ENCODE data around the gene CFAP74.
"Not testable (repeated sequence)": the region's sequence is repeated elsewhere in the genome, so short reads cannot be mapped to it uniquely, and the experiment has no call there.

Gene CFAP74

DNA sequence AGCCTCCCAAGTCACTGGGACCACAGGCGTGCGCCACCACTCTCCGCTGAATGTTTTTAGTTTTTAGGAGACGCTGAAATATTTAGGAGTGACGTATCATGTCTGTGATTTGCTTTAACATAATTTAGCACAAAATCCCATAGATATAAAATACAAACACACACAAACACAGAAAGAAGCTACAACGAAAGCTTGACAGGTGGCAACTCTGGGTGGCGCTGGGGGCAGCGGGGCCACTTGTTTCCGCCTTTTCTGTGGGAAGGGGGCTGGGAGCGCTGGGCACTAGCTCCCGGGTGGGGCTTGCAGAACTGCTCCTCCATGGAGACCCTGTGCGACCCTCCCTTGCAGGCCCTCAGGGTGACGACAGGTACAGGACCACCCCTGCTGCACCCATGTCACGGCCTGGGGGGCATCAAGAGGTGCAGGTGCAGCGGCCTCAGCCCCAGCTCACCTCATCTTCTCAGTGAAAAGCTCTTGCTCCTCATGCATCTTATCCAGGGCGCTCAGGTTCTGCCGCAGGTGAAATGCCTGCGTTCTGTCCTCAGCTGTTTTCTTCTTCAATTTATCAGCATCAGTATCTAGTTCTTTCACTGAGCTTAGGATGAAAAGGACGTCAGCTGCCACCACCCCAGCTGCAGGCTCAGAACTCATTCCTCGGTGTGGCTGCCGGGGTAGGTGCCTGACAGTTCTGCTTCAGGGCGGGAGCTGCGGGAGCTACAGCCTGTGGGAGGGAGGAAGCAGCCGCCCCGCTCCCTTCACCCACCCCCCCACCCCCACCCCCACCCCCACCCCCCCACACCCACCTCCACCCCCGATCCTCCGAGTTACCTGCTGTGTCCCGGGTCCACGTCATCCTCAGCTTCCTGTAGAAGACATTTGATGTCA, 15.3 kb downstream of the CFAP74 start:
- no peaks in the 10 kb centered on the region for H3K36me3 ChIP-seq (ENCODE audit: control insufficient read depth, insufficient read depth, low read length)
- H3K27me3 ChIP-seq (ENCODE audit: control insufficient read depth, insufficient read depth, low read length): no peaks in the 10 kb centered on the region
- no peaks in the 10 kb centered on the region for H3K4me1 ChIP-seq (ENCODE audit: control insufficient read depth, insufficient read depth, low read length)
- no peak overlapping the region for H3K9ac ChIP-seq (ENCODE audit: low read depth, low read length)
- no peaks in the 10 kb centered on the region for H3K9me3 ChIP-seq (ENCODE audit: control insufficient read depth, insufficient read depth, low read length)
- H3K4me3 ChIP-seq (ENCODE audit: low read depth, low read length): no peak overlapping the region

DNA sequence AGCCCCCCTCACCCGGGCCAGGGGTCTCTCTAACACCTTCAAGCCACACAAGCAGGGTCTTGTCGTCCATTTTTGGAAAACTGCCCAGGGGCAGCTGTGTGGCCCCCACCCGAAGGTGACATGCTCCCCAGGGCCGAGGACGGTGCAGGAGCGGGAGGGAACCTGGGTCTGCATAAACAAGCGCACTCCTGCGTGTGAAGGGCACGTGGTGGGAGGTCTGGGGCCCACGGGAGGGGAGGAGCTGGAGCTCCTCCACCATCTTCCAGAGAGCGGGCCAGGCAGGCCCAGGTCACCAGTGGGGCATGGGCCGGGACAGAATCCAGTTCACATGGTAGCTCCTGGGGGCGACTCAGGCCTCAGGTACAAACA, 16.5 kb downstream of the CFAP74 start:
- H3K9me3 ChIP-seq (ENCODE audit: control insufficient read depth, insufficient read depth, low read length): no peaks in the 10 kb centered on the region
- no peaks in the 10 kb centered on the region for H3K27me3 ChIP-seq (ENCODE audit: control insufficient read depth, insufficient read depth, low read length)
- H3K4me1 ChIP-seq (ENCODE audit: control insufficient read depth, insufficient read depth, low read length): no peaks in the 10 kb centered on the region
- H3K4me3 ChIP-seq (ENCODE audit: low read depth, low read length): no peak overlapping the region
- H3K36me3 ChIP-seq (ENCODE audit: control insufficient read depth, insufficient read depth, low read length): no peaks in the 10 kb centered on the region
- no peak overlapping the region for H3K9ac ChIP-seq (ENCODE audit: low read depth, low read length)

DNA sequence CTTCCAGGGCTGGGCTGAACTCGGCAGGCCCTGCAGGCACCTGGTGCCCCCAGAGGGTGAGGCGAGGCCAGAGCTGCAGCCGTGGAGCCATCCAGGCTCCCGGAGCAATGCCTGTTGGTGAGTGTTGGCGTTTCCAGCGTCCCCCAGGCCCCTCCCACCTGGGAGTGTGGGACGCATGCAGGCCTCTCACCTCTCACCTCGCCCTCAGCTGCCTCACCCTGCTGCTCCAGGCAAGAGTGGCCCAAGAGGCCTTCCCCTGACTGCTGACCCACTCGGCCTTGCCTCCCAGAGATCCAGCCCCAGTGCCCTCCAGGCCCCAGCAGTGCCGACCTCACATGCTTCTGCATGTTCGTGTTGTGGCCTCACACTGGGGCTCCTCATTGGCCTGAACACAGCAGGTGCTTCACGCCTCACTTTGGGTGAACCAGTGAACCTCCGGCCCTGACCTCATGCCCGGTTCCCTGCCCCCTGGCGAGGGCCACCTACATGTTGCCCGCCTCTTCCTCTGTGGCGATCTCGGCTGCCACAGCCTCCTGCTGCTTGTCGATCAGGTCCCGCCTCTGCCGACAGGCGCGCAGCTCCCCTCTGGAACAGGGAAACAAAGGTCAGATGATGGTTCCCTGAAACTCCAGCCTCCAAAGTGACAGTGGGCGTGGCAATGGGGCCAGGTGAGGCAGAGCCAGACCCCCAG, 17.0 kb downstream of the CFAP74 start:
- H3K27me3 ChIP-seq (ENCODE audit: control insufficient read depth, insufficient read depth, low read length): no peaks in the 10 kb centered on the region
- H3K36me3 ChIP-seq (ENCODE audit: control insufficient read depth, insufficient read depth, low read length): no peaks in the 10 kb centered on the region
- no peaks in the 10 kb centered on the region for H3K9me3 ChIP-seq (ENCODE audit: control insufficient read depth, insufficient read depth, low read length)
- no peaks in the 10 kb centered on the region for H3K4me1 ChIP-seq (ENCODE audit: control insufficient read depth, insufficient read depth, low read length)
- H3K9ac ChIP-seq (ENCODE audit: low read depth, low read length): no peak overlapping the region
- H3K4me3 ChIP-seq (ENCODE audit: low read depth, low read length): no peak overlapping the region

DNA sequence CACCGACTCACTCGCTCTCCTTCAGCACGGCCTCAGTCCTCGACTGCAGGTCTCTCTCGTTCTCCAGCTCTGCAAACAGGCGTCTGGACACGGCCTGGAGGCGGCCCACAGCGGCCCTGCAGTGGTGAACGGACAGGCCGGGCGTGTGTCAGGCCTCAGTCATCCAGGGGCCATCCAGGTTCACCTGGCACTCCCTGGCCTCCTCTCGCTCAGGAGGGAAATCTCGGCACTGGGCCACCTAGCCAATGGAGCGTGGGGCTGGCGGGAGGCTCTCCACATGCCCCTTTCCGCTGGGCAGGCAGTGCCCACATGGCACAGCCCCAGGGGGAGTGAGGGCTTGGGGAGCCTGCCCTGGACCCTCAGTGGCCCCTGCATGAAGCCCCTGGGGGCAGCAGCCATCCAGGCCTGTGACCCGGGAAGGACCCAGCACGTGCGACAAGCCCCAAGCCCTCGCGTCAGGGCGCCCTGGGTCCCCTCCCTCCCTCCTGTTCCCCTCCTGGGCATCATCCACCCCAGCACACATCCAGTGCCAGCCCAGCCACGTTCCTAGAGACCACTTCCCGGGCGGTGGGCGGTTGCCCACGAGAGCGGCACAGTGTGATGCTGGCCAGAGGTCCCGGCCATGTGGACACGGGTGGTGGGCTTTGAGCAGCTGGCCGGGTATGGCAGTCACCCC, 18.1 kb downstream of the CFAP74 start:
- Histone ChIP-seq H3K4me3 (ENCODE audit: low read depth, low read length) (no peak overlapping the region), H3K27me3 (ENCODE audit: control insufficient read depth, insufficient read depth, low read length) (no peaks in the 10 kb centered on the region), H3K36me3 (ENCODE audit: control insufficient read depth, insufficient read depth, low read length) (no peaks in the 10 kb centered on the region), H3K9ac (ENCODE audit: low read depth, low read length) (no peak overlapping the region), H3K9me3 (ENCODE audit: control insufficient read depth, insufficient read depth, low read length) (no peaks in the 10 kb centered on the region), H3K4me1 (ENCODE audit: control insufficient read depth, insufficient read depth, low read length) (no peaks in the 10 kb centered on the region)

DNA sequence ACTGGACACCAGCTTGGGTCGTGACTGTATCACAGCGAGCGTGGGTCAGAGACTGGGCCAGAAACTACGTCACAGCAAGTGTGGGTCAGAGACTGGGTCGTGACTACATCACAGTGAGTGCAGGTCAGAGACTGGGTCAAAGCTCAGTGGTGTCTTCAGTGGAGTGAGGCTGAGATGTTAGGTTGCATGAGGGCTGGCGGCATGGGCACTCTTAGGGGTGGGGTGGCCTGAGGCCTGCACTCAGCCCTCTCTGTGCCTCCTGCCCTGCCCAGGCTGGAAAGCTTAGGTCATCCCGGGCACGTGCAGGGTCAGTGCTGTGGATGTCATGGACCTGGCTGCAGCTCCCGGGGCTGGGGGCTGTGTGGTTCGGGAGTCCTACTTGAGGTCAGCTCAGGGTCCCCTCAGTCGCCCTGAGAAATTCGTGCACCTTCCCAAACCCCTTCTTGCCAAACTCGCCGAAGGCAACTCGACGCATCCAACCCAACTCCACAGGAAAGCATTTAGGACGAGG, 19.0 kb downstream of the CFAP74 start:
- no peaks in the 10 kb centered on the region for H3K4me1 ChIP-seq (ENCODE audit: control insufficient read depth, insufficient read depth, low read length)

DNA sequence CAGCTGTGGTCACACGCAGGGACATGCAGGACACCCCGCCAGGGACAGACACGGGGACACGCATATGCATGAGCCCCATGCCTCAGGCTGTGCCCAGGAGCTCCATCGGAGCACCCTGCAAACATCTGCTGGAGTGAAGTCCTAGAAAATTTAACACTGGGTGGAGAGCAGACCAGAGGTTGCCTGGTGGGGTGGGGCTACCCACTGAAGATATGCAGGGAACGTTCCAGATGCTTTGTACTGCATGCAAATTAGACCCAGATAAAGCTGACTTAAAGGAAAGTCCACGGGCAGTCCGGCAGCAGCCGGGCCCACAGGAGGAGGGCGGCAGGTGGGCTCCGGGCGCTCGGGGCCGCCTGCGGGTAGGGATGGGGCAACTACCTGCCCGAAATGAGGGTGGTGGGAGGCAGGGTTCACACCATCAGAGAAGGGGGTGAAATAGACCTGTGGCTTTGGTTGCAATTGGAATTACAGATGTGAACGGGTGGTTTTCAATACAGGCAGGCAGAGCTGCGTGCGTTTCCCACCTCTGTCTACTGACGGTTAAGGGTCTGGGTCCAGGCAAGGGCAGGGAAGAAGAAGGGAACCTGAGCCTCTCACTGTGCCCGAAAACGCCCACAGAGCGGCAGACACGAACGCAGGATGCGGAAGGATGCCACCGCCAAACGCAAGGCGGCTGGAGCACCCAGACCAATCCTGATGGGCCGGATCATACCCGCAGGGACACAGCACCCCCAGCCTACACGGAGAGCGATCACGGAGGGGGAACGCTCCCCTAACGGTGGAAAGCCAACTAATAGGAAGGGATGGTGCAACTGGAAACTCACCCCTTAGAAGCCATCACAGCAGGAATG, 21.0 kb downstream of the CFAP74 start:
- H3K9ac ChIP-seq (ENCODE audit: low read depth, low read length): no peak overlapping the region
- no peaks in the 10 kb centered on the region for H3K36me3 ChIP-seq (ENCODE audit: control insufficient read depth, insufficient read depth, low read length)
- H3K4me3 ChIP-seq (ENCODE audit: low read depth, low read length): no peak overlapping the region
- no peaks in the 10 kb centered on the region for H3K9me3 ChIP-seq (ENCODE audit: control insufficient read depth, insufficient read depth, low read length)
- H3K27me3 ChIP-seq (ENCODE audit: control insufficient read depth, insufficient read depth, low read length): no peaks in the 10 kb centered on the region
- H3K4me1 ChIP-seq (ENCODE audit: control insufficient read depth, insufficient read depth, low read length): no peaks in the 10 kb centered on the region

More for the DNA sequence above, 19.0 kb downstream of the CFAP74 start:
- Histone ChIP-seq H3K27me3 (ENCODE audit: control insufficient read depth, insufficient read depth, low read length) (no peaks in the 10 kb centered on the region), H3K9me3 (ENCODE audit: control insufficient read depth, insufficient read depth, low read length) (no peaks in the 10 kb centered on the region), H3K36me3 (ENCODE audit: control insufficient read depth, insufficient read depth, low read length) (no peaks in the 10 kb centered on the region), H3K9ac (ENCODE audit: low read depth, low read length) (no peak overlapping the region), H3K4me3 (ENCODE audit: low read depth, low read length) (no peak overlapping the region)

DNA sequence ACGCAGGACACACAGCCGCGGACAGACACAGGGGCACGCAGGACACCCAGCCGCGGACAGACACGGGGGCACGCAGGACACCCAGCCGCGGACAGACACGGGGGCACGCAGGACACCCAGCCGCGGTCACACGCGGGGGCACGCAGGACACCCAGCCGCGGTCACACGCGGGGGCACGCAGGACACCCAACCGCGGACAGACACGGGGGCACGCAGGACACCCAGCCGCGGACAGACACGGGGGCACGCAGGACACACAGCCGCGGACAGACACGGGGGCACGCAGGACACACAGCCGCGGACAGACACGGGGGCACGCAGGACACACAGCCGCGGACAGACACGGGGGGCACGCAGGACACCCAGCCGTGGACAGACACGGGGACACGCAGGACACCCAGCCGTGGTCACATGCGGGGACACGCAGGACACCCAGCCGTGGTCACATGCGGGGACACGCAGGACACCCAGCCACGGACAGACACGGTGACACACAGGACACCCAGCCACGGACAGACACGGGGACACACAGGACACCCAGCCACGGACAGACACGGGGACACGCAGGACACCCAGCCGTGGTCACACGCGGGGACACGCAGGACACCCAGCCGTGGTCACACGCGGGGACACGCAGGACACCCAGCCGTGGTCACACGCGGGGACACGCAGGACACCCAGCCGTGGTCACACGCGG, 21.8 kb downstream of the CFAP74 start:
- not testable (repeated sequence) for H3K4me1 ChIP-seq (ENCODE audit: control insufficient read depth, insufficient read depth, low read length); H3K36me3 ChIP-seq (ENCODE audit: control insufficient read depth, insufficient read depth, low read length); H3K9ac ChIP-seq (ENCODE audit: low read depth, low read length); H3K9me3 ChIP-seq (ENCODE audit: control insufficient read depth, insufficient read depth, low read length); H3K4me3 ChIP-seq (ENCODE audit: low read depth, low read length); H3K27me3 ChIP-seq (ENCODE audit: control insufficient read depth, insufficient read depth, low read length)

DNA sequence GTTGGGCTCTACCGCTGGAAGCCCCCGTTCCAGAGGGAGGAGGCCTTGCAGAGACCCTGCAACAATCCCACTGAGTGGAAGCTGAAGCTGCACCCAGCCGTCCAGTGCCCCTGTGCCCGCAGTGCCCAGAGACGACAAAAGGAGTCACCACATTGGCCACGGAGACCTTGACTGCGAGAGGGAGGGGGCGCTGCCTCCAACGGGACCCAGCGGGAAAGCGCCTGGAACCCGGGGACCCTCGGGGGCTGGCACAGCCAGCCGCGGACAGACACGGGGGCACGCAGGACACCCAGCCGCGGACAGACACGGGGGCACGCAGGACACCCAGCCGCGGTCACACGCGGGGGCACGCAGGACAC, 22.5 kb downstream of the CFAP74 start:
- Histone ChIP-seq H3K27me3 (ENCODE audit: control insufficient read depth, insufficient read depth, low read length) (no peaks in the 10 kb centered on the region), H3K9me3 (ENCODE audit: control insufficient read depth, insufficient read depth, low read length) (no peaks in the 10 kb centered on the region), H3K4me3 (ENCODE audit: low read depth, low read length) (no peak overlapping the region), H3K36me3 (ENCODE audit: control insufficient read depth, insufficient read depth, low read length) (no peaks in the 10 kb centered on the region), H3K4me1 (ENCODE audit: control insufficient read depth, insufficient read depth, low read length) (no peaks in the 10 kb centered on the region), H3K9ac (ENCODE audit: low read depth, low read length) (no peak overlapping the region)

DNA sequence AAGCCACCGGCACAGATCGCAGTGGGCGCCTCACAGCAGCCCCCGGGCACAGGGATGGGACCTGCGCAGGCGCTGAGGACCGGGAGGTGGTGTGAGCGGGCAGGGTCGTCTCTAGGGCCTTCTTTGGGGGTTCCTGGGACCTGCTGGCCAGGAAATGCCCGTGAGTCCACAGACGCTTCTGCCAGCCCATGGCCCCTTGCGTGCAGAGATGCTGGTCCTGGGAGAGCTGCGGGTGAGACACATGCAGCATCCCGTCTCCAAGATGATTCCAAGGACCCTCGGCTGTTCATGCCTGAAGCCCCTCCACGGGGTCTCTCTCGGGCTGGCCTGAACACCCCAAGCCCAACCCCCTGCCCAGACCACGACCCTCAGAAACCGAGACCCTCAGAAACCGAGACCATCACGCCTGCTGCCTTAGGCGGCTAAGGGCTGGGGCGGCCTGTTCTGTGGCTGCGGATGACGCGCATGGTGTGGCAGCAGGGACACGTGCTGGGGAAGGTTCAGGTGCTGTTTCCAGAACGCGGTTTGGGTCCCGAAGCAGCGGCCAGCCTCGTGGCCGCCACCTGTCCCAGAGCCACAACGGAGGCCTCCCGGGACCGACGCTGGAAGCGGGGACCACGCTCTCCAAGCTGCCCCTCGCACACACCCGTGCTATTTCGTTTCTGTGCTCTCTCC, 23.0 kb downstream of the CFAP74 start:
- Histone ChIP-seq H3K36me3 (ENCODE audit: control insufficient read depth, insufficient read depth, low read length) (no peaks in the 10 kb centered on the region), H3K4me3 (ENCODE audit: low read depth, low read length) (no peak overlapping the region), H3K9me3 (ENCODE audit: control insufficient read depth, insufficient read depth, low read length) (no peaks in the 10 kb centered on the region), H3K27me3 (ENCODE audit: control insufficient read depth, insufficient read depth, low read length) (no peaks in the 10 kb centered on the region), H3K4me1 (ENCODE audit: control insufficient read depth, insufficient read depth, low read length) (no peaks in the 10 kb centered on the region), H3K9ac (ENCODE audit: low read depth, low read length) (no peak overlapping the region)

DNA sequence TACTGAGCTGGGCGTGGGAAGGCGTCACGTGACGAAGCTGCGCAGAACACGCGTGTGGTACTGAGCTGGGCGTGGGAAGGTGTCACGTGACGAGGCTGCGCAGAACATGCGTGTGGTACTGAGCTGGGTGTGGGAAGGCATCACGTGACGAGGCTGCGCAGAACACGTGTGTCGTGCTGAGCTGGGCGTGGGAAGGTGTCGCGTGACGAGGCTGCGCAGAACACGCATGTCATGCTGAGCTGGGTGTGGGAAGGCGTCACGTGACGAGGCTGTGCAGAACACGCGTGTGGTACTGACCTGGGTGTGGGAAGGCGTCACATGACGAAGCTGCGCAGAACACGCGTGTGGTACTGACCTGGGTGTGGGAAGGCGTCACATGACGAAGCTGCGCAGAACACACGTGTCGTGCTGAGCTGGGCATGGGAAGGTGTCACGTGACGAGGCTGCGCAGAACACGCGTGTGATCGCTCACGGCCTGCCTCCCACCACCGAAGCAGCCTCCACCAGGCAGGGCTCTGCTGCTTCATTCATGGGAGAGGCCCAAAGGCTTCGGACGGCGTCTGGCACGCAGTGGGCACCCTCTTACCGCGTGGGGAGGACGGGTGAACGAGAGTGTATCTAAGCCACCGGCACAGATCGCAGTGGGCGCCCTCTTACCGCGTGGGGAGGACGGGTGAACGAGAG, 24.0 kb downstream of the CFAP74 start:
- no peak overlapping the region for H3K4me3 ChIP-seq (ENCODE audit: low read depth, low read length)

More for the DNA sequence above, 24.0 kb downstream of the CFAP74 start:
- H3K27me3 ChIP-seq (ENCODE audit: control insufficient read depth, insufficient read depth, low read length): no peaks in the 10 kb centered on the region
- H3K36me3 ChIP-seq (ENCODE audit: control insufficient read depth, insufficient read depth, low read length): no peaks in the 10 kb centered on the region
- no peaks in the 10 kb centered on the region for H3K4me1 ChIP-seq (ENCODE audit: control insufficient read depth, insufficient read depth, low read length)
- no peaks in the 10 kb centered on the region for H3K9me3 ChIP-seq (ENCODE audit: control insufficient read depth, insufficient read depth, low read length)
- H3K9ac ChIP-seq (ENCODE audit: low read depth, low read length): no peak overlapping the region

All from iPS-15b (cell line).